Keratinocyte (primary cell): ENCODE measurements around the gene PAN3. TPM values are rescaled to one million over a fixed set of nuclear protein-coding genes. Genes with fewer than 3 reads are reported as not detected.

ENCODE experiments used
- DNase-seq: peaks from one replicate; pipeline ENCODE4 v3.0.0-alpha.2; 2011; ENCODE audit warnings: low read depth, missing footprints, low spot score
- FAIRE-seq: peaks from 2 replicates; lab custom pipeline; 2011; peaks lifted over from hg19 to GRCh38; lab: Jason Lieb, UNC
- H2AFZ ChIP-seq: 2 replicates; pipeline ENCODE4 v1.6.0; 2012; ENCODE audit warnings: low read length, control low read depth, inconsistent platforms; ENCODE audit not compliant: control insufficient read depth
- H3K27ac ChIP-seq: 2 replicates; pipeline ENCODE4 v1.5.1; 2011; ENCODE audit warnings: low read length; ENCODE audit not compliant: control insufficient read depth, insufficient read depth
- H3K27me3 ChIP-seq: 3 replicates; pipeline ENCODE4 v1.6.0; 2011; ENCODE audit warnings: low read length; ENCODE audit not compliant: control insufficient read depth, insufficient read depth; ENCODE audit errors: extremely low read depth
- H3K36me3 ChIP-seq, 2 experiments: 2 replicates in 1 of 2; 3 replicates in 1 of 2; pipeline ENCODE4 v1.5.1; 2011; ENCODE audit warnings: low read length in 2 of 2, mild to moderate bottlenecking in 1 of 2; ENCODE audit not compliant: control insufficient read depth in 2 of 2, insufficient read depth in 2 of 2; ENCODE audit errors: extremely low read depth in 1 of 2
- H3K4me1 ChIP-seq: 3 replicates; pipeline ENCODE4 v1.5.1; 2011; ENCODE audit warnings: low read length; ENCODE audit not compliant: control insufficient read depth, insufficient read depth; ENCODE audit errors: extremely low read depth
- H3K4me2 ChIP-seq: 3 replicates; pipeline ENCODE4 v1.6.0; 2011; ENCODE audit warnings: low read depth, low read length; ENCODE audit not compliant: control insufficient read depth, insufficient read depth; ENCODE audit errors: extremely low read depth
- H3K4me3 ChIP-seq, 3 experiments: fragments of 200-600 bp in 1 of 3; sonication (generic) in 1 of 3; 2 replicates in 2 of 3; 3 replicates in 1 of 3; pipeline ENCODE4 v1.5.1; 2011 to 2016; ENCODE audit warnings: low read length in 3 of 3, mild to moderate bottlenecking in 3 of 3, control low read depth in 2 of 3, inconsistent platforms in 1 of 3, low read depth in 1 of 3, mixed read lengths in 1 of 3, mixed run types in 1 of 3, moderate library complexity in 1 of 3; ENCODE audit not compliant: control insufficient read depth in 2 of 3, insufficient read depth in 2 of 3; ENCODE audit errors: extremely low read depth in 1 of 3
- H3K79me2 ChIP-seq: 2 replicates; pipeline ENCODE4 v1.6.0; 2012; ENCODE audit warnings: low read length; ENCODE audit not compliant: control insufficient read depth, insufficient read depth
- H3K9ac ChIP-seq: 3 replicates; pipeline ENCODE4 v1.6.0; 2011; ENCODE audit warnings: low read length; ENCODE audit not compliant: control insufficient read depth, insufficient read depth; ENCODE audit errors: extremely low read depth
- H3K9me1 ChIP-seq: 3 replicates; pipeline ENCODE4 v1.6.0; 2011; ENCODE audit warnings: low read length; ENCODE audit not compliant: control insufficient read depth, insufficient read depth; ENCODE audit errors: extremely low read depth
- H3K9me3 ChIP-seq: 2 replicates; pipeline ENCODE4 v1.5.1; 2012; ENCODE audit warnings: low read depth, low read length; ENCODE audit not compliant: control insufficient read depth
- H4K20me1 ChIP-seq: 3 replicates; pipeline ENCODE4 v1.6.0; 2011; ENCODE audit warnings: low read length; ENCODE audit not compliant: control insufficient read depth, insufficient read depth; ENCODE audit errors: extremely low read depth
- CTCF ChIP-seq, 3 experiments: IDR thresholded peaks in 1 of 3; conservative IDR thresholded peaks in 1 of 3; optimal IDR thresholded peaks in 1 of 3; 2 replicates in 2 of 3; 3 replicates in 1 of 3; pipeline versions ENCODE3 to v1.5.1; 2011; ENCODE audit warnings: low read length in 3 of 3, mild to moderate bottlenecking in 3 of 3, moderate library complexity in 2 of 3, control low read depth in 1 of 3, inconsistent platforms in 1 of 3; ENCODE audit not compliant: insufficient read depth in 2 of 3; ENCODE audit errors: extremely low read depth in 1 of 3
- EZH2 ChIP-seq: IDR thresholded peaks from one replicate; pipeline ENCODE4 v1.6.1; 2012; ENCODE audit warnings: inconsistent platforms, mild to moderate bottlenecking, low read length, moderate library complexity
- dilution Hi-C: fragments of 300-500 bp; cut with MboI; formaldehyde crosslinking; loops from one replicate; pipeline ENCODE4 v1.7.0; 2020; ENCODE audit warnings: low sequenced_read_pairs; ENCODE audit not compliant: extremely low pct_ligation_motif_present
- polyA plus RNA-seq, 5 experiments: library from polyadenylated mRNA; depleted of rRNA in 3 of 5; stranded (reverse) in 3 of 5; stranded (forward) in 1 of 5; unstranded in 1 of 5; fragments of >200 nt; gene quantifications; 1 replicate in 1 of 5; 2 replicates in 3 of 5; 3 replicates in 1 of 5; pipeline versions ENCODE4 v1.2.1 to v1.2.3, GENCODE V29; 2011 to 2012; ENCODE audit warnings: missing spikeins in 2 of 5, low read depth in 1 of 5, low replicate concordance in 1 of 5

Gene PAN3
- polyA plus RNA-seq, 1 donor (not counting 4 experiments of a cell fraction or from before 2014, with no cell fraction given): 16.8 TPM

- Histone ChIP-seq H3K79me2 (no peaks in the 10 kb centered on the region), H3K4me2 (no peak overlapping the region), H3K9me1 (no peaks in the 10 kb centered on the region), H3K9ac (no peak overlapping the region), H3K27me3 (no peaks in the 10 kb centered on the region), H4K20me1 (no peaks in the 10 kb centered on the region), H3K4me3 (no peak overlapping the region), H3K9me3 (no peaks in the 10 kb centered on the region), H3K36me3 (no peaks in the 10 kb centered on the region), H2AFZ (no peak overlapping the region), H3K27ac (no peak overlapping the region), H3K4me1 (no peaks in the 10 kb centered on the region)
- no peak for FAIRE-seq
- TF ChIP-seq EZH2: no peak
- no peak for TF ChIP-seq CTCF (optimal IDR thresholded peaks at IDR 0.05 in 1 of 3, IDR thresholded peaks at IDR 0.05 in 1 of 3, conservative IDR thresholded peaks at IDR 0.05 in 1 of 3; ENCODE audit: extremely low read depth in 1 of 3, insufficient read depth in 2 of 3, low read length in 3 of 3)
- no peak for DNase-seq
- dilution Hi-C loops: no loop called here
Observed at GRCh38 chr13:28092431-28092830, 45.9 kb upstream of the PAN3 start.

GRCh38 chr13:28093881-28094280, 44.5 kb upstream of the PAN3 start:
- no peak for DNase-seq
- no peaks in the 10 kb centered on the region for H3K79me2 ChIP-seq
- no peak overlapping the region for H3K4me2 ChIP-seq
- H3K4me3 ChIP-seq: no peak overlapping the region
- H3K9ac ChIP-seq: no peak overlapping the region
- no peaks in the 10 kb centered on the region for H4K20me1 ChIP-seq
- peaks cover 2% of the 10 kb centered on the region for H3K9me3 ChIP-seq
- no peaks in the 10 kb centered on the region for H3K9me1 ChIP-seq
- FAIRE-seq: no peak
- no peaks in the 10 kb centered on the region for H3K36me3 ChIP-seq
- no peak overlapping the region for H3K27ac ChIP-seq
- no peaks in the 10 kb centered on the region for H3K4me1 ChIP-seq
- no peak overlapping the region for H2AFZ ChIP-seq
- TF ChIP-seq CTCF (optimal IDR thresholded peaks at IDR 0.05 in 1 of 3, IDR thresholded peaks at IDR 0.05 in 1 of 3, conservative IDR thresholded peaks at IDR 0.05 in 1 of 3; ENCODE audit: extremely low read depth in 1 of 3, insufficient read depth in 2 of 3, low read length in 3 of 3): no peak
- TF ChIP-seq EZH2: no peak
- dilution Hi-C loops: no loop called here
- H3K27me3 ChIP-seq: peaks cover 8% of the 10 kb centered on the region
